HEK293T (cell line): Measurements from ENCODE around the gene TKFC.
"Not testable (repeated sequence)": the region's sequence is repeated elsewhere in the genome, so short reads cannot be mapped to it uniquely, and the experiment has no call there.

Experiments used
- CTCF ChIA-PET: fragments of 350-600 bp; formaldehyde crosslinking; extraction: SDS; loops from one replicate; lab custom pipeline; 2021; ENCODE audit warnings: antibody characterized with exemption, inconsistent platforms; lab: Yijun Ruan, JAX
- POLR2A ChIA-PET: fragments of 350-600 bp; formaldehyde crosslinking; extraction: SDS; loops from one replicate; lab custom pipeline; 2020; ENCODE audit warnings: antibody characterized with exemption, inconsistent platforms; lab: Yijun Ruan, JAX
- DNase-seq: peaks from one replicate; pipeline ENCODE4 v3.0.0; 2012; ENCODE audit warnings: mixed read lengths; ENCODE audit errors: extremely low spot score
- ARNT ChIP-seq: fragments of 450-650 bp; IDR thresholded peaks from 2 replicates; pipeline ENCODE4 v1.6.1; 2017; ENCODE audit warnings: mild to moderate bottlenecking
- BHLHE40 ChIP-seq: fragments of 450-650 bp; IDR thresholded peaks from 2 replicates; pipeline ENCODE4 v1.6.1; 2016; ENCODE audit warnings: mild to moderate bottlenecking, moderate library complexity, borderline replicate concordance
- CTBP1 ChIP-seq: fragments of 450-650 bp; IDR thresholded peaks from 2 replicates; pipeline ENCODE4 v1.6.1; 2016; ENCODE audit warnings: borderline replicate concordance
- ELF4 ChIP-seq: fragments of 450-650 bp; IDR thresholded peaks from 2 replicates; pipeline ENCODE4 v1.6.1; 2017; ENCODE audit warnings: antibody characterized with exemption
- FOXA1 ChIP-seq: fragments of 450-650 bp; IDR thresholded peaks from 2 replicates; pipeline ENCODE4 v1.6.1; 2016; ENCODE audit warnings: mild to moderate bottlenecking
- FOXK2 ChIP-seq: fragments of 450-650 bp; IDR thresholded peaks from 2 replicates; pipeline ENCODE4 v1.6.1; 2016; ENCODE audit warnings: mild to moderate bottlenecking
- FOXM1 ChIP-seq: fragments of 450-650 bp; IDR thresholded peaks from 2 replicates; pipeline ENCODE4 v1.6.1; 2017; ENCODE audit warnings: mild to moderate bottlenecking, borderline replicate concordance
- HDGF ChIP-seq: fragments of 450-650 bp; IDR thresholded peaks from 2 replicates; pipeline ENCODE4 v1.6.1; 2017; ENCODE audit warnings: antibody characterized with exemption, borderline replicate concordance
- L3MBTL2 ChIP-seq: fragments of 450-650 bp; conservative IDR thresholded peaks from 2 replicates; pipeline ENCODE4 v1.6.1; 2016; ENCODE audit warnings: mild to moderate bottlenecking
- LEF1 ChIP-seq: fragments of 450-650 bp; IDR thresholded peaks from 2 replicates; pipeline ENCODE4 v1.6.1; 2017; ENCODE audit warnings: mild to moderate bottlenecking, borderline replicate concordance
- NFRKB ChIP-seq: fragments of 450-650 bp; IDR thresholded peaks from 2 replicates; pipeline ENCODE4 v1.6.1; 2016; ENCODE audit warnings: mild to moderate bottlenecking, moderate library complexity
- PKNOX1 ChIP-seq: fragments of 450-650 bp; IDR thresholded peaks from 2 replicates; pipeline ENCODE4 v1.6.1; 2016
- SP1 ChIP-seq: fragments of 450-650 bp; IDR thresholded peaks from 2 replicates; pipeline ENCODE4 v1.6.1; 2017
- SUZ12 ChIP-seq: fragments of 450-650 bp; IDR thresholded peaks from 2 replicates; pipeline ENCODE4 v1.6.1; 2016; ENCODE audit warnings: mild to moderate bottlenecking
- TARDBP ChIP-seq: fragments of 450-650 bp; IDR thresholded peaks from 2 replicates; pipeline ENCODE4 v1.6.1; 2016
- ZNF384 ChIP-seq: fragments of 450-650 bp; IDR thresholded peaks from 2 replicates; pipeline ENCODE4 v1.6.1; 2016

Gene TKFC

GRCh38 chr11:61370349-61371005, 37.4 kb downstream of the TKFC start:
- ChIA-PET CTCF (no interaction called here), POLR2A (interaction anchor here (2.2 kb wide), 1 partner anchor 8 kb away, joined by 11 read pairs; the partner anchor contains the start of genes CYB561A3 and TMEM138)
- no peak for DNase-seq
- TF ChIP-seq TARDBP (no peak), HDGF (no peak)

GRCh38 chr11:61372659-61373420, 39.8 kb downstream of the TKFC start:
- ChIA-PET POLR2A (no interaction called here), CTCF (no interaction called here)
- TF ChIP-seq TARDBP (no peak), ZNF384 (peak; percentile 67)
- no peak for DNase-seq

- TF ChIP-seq ARNT = no peak
- no peak for TF ChIP-seq FOXK2
- no peak for TF ChIP-seq HDGF
- no peak for TF ChIP-seq L3MBTL2
- CTCF ChIA-PET = no interaction called here
- POLR2A ChIA-PET = interaction anchor here (1.6 kb wide), 1 partner anchor 9 kb away, joined by 4 read pairs; no protein-coding TSS in a partner anchor
- DNase-seq = no peak
Observed at GRCh38 chr11:61375761-61376108, 42.7 kb downstream of the TKFC start.

- no peak for TF ChIP-seq PKNOX1
- no peak for TF ChIP-seq HDGF
- no peak for TF ChIP-seq NFRKB
- TF ChIP-seq FOXK2 = no peak
- TF ChIP-seq L3MBTL2 = no peak
- no peak for TF ChIP-seq BHLHE40
- TF ChIP-seq ELF4 = no peak
- TF ChIP-seq ARNT = no peak
- TF ChIP-seq ZNF384 = no peak
- no peak for TF ChIP-seq LEF1
- no peak for TF ChIP-seq SP1
- TF ChIP-seq CTBP1 = no peak
- no peak for TF ChIP-seq FOXM1
- POLR2A ChIA-PET = no interaction called here
- CTCF ChIA-PET = no interaction called here
- no peak for DNase-seq
Observed at GRCh38 chr11:61377461-61378160, 44.6 kb downstream of the TKFC start.

GRCh38 chr11:61378713-61379313, 45.8 kb downstream of the TKFC start:
- TF ChIP-seq L3MBTL2 (no peak), SP1 (no peak), ZNF384 (no peak), NFRKB (no peak)
- no peak for DNase-seq
- ChIA-PET CTCF (no interaction called here), POLR2A (interaction anchor here (1.1 to 1.3 kb wide), 2 partner anchors 10 to 17 kb away, joined by 3 to 6 read pairs; partner anchors contain the start of genes CYB561A3 and TMEM138)

- TF ChIP-seq PKNOX1 (no peak), ELF4 (no peak), CTBP1 (no peak), FOXA1 (no peak), SP1 (no peak), TARDBP (no peak), NFRKB (no peak), SUZ12 (no peak), LEF1 (no peak), L3MBTL2 (no peak), BHLHE40 (no peak), ZNF384 (no peak), HDGF (no peak), FOXM1 (no peak), ARNT (no peak), FOXK2 (no peak)
- DNase-seq = no peak
- CTCF ChIA-PET = interaction anchor here (0.6 kb wide), 1 partner anchor 1487 kb away, joined by 3 read pairs; no protein-coding TSS in a partner anchor
- POLR2A ChIA-PET = interaction anchor here (2.5 kb wide), 1 partner anchor 47 kb away, joined by 9 read pairs; no protein-coding TSS in a partner anchor
Observed at GRCh38 chr11:61380884-61381283, 47.9 kb downstream of the TKFC start.

GRCh38 chr11:61383859-61384258, 50.8 kb downstream of the TKFC start:
- ChIA-PET POLR2A (interaction anchor here (2.7 to 6.3 kb wide), 2 partner anchors 22 to 48 kb away, joined by 24 to 55 read pairs; partner anchors contain the start of genes CYB561A3 and TMEM138), CTCF (interaction anchor here (1.8 to 4.3 kb wide), 4 partner anchors 21 to 53 kb away, joined by 6 to 77 read pairs (median 22); partner anchors contain the start of genes CYB561A3, DDB1, TKFC and TMEM138)
- DNase-seq = not testable (repeated sequence)
